ENCODE measurements around the gene KIF5C.

- TF ChIP-seq CTCF (optimal IDR thresholded peaks at IDR 0.05 in 1 of 3, IDR thresholded peaks at IDR 0.05 in 1 of 3, conservative IDR thresholded peaks at IDR 0.05 in 1 of 3; ENCODE audit: extremely low read depth in 1 of 3, insufficient read depth in 2 of 3, low read length in 3 of 3) (no peak), EZH2 (IDR thresholded peaks at IDR 0.05; ENCODE audit: low read length) (no peak)
Observed at GRCh38 chr2:148922776-148923475, 47.9 kb downstream of the KIF5C start.
